Muscle of leg (tissue), 11 donors: ENCODE measurements around the gene MAML3. TPM values are rescaled to one million over a fixed set of nuclear protein-coding genes. Genes with fewer than 3 reads are reported as not detected.

Experiments used
- DNase-seq: peaks from one replicate; pipeline ENCODE4 v3.0.0; 2013
- H3K27ac ChIP-seq: one replicate; pipeline ENCODE4 v1.5.1; 2013; ENCODE audit warnings: mild to moderate bottlenecking, low read length, control low read depth
- H3K27me3 ChIP-seq: one replicate; pipeline ENCODE4 v1.6.1; 2013; ENCODE audit warnings: low read length; ENCODE audit not compliant: control insufficient read depth, insufficient read depth
- H3K36me3 ChIP-seq: one replicate; pipeline ENCODE4 v1.6.1; 2013; ENCODE audit warnings: low read length; ENCODE audit not compliant: control insufficient read depth, insufficient read depth
- H3K4me1 ChIP-seq: one replicate; pipeline ENCODE4 v1.6.1; 2013; ENCODE audit warnings: low read length; ENCODE audit not compliant: control insufficient read depth, insufficient read depth
- H3K4me3 ChIP-seq: one replicate; pipeline ENCODE4 v1.5.1; 2013; ENCODE audit warnings: low read length, control low read depth
- H3K9me3 ChIP-seq: replicated peaks from 2 replicates; pipeline ENCODE4 v1.6.1; 2013; ENCODE audit warnings: low read depth, low read length; ENCODE audit not compliant: control insufficient read depth
- WGBS: methylation state at CpG from one replicate; pipeline ENCODE4 v1.1.5; 2013; ENCODE audit warnings: missing lambda C conversion rate; ENCODE audit not compliant: insufficient coverage; 5-methylcytosine and 5-hydroxymethylcytosine counted together
- polyA plus RNA-seq, 8 donors: library from polyadenylated mRNA; unstranded; fragments of 120-200 nt; gene quantifications; one replicate each; pipeline versions ENCODE4 v1.2.1 to v1.2.3, GENCODE V29; 2013; ENCODE audit warnings: inconsistent platforms in 1 of 8, low replicate concordance in 1 of 8; ENCODE audit not compliant: insufficient read length in 8 of 8, insufficient read depth in 1 of 8
- total RNA-seq: library from RNA; stranded (reverse); fragments of 120-200 nt; gene quantifications from one replicate; pipeline ENCODE4 v1.2.4, GENCODE V29; 2013

Gene MAML3
- total and polyA plus RNA-seq, 9 donors, result 3.0 to 5.5 (median 5.0) TPM

GRCh38 chr4:140116442-140117104, 37.4 kb downstream of the MAML3 start:
- H3K4me1 ChIP-seq, result no peaks in the 10 kb centered on the region
- no peak for DNase-seq
- H3K27ac ChIP-seq, result no peak overlapping the region
- no peak overlapping the region for H3K4me3 ChIP-seq
- no peaks in the 10 kb centered on the region for H3K27me3 ChIP-seq
- H3K9me3 ChIP-seq, result no peaks in the 10 kb centered on the region
- H3K36me3 ChIP-seq, result no peaks in the 10 kb centered on the region
- WGBS, result 30% methylated on average over 2 of the region's 4 CpGs

GRCh38 chr4:140115140-140115539, 38.8 kb downstream of the MAML3 start:
- H3K4me3 ChIP-seq, result no peak overlapping the region
- no peaks in the 10 kb centered on the region for H3K9me3 ChIP-seq
- H3K36me3 ChIP-seq, result no peaks in the 10 kb centered on the region
- DNase-seq, result no peak
- no peaks in the 10 kb centered on the region for H3K4me1 ChIP-seq
- no peak overlapping the region for H3K27ac ChIP-seq
- no peaks in the 10 kb centered on the region for H3K27me3 ChIP-seq

- Histone ChIP-seq H3K36me3 (no peaks in the 10 kb centered on the region), H3K9me3 (no peaks in the 10 kb centered on the region), H3K27ac (no peak overlapping the region), H3K4me1 (no peaks in the 10 kb centered on the region), H3K27me3 (no peaks in the 10 kb centered on the region), H3K4me3 (no peak overlapping the region)
- DNase-seq, result no peak
- WGBS, result 62% methylated on average over 2 of the region's 2 CpGs
These were observed 40.3 kb downstream of the MAML3 start for GRCh38 chr4:140113653-140114052.

- no peaks in the 10 kb centered on the region for H3K9me3 ChIP-seq
- no peaks in the 10 kb centered on the region for H3K4me1 ChIP-seq
- H3K4me3 ChIP-seq, result no peak overlapping the region
- H3K27me3 ChIP-seq, result no peaks in the 10 kb centered on the region
- WGBS, result no CpG with 5 or more reads among the region's 2 CpGs
- H3K36me3 ChIP-seq, result no peaks in the 10 kb centered on the region
- DNase-seq, result no peak
- H3K27ac ChIP-seq, result no peak overlapping the region
These were observed 41.4 kb downstream of the MAML3 start for GRCh38 chr4:140112576-140112975.

- Histone ChIP-seq H3K27ac (no peak overlapping the region), H3K36me3 (no peaks in the 10 kb centered on the region), H3K9me3 (no peaks in the 10 kb centered on the region), H3K4me3 (no peak overlapping the region), H3K27me3 (no peaks in the 10 kb centered on the region), H3K4me1 (no peaks in the 10 kb centered on the region)
- no CpG with 5 or more reads among the region's 1 CpG for WGBS
- no peak for DNase-seq
These were observed 42.7 kb downstream of the MAML3 start for GRCh38 chr4:140111256-140111655.

GRCh38 chr4:140110542-140111215, 43.3 kb downstream of the MAML3 start:
- H3K9me3 ChIP-seq, result no peaks in the 10 kb centered on the region
- H3K4me3 ChIP-seq, result no peak overlapping the region
- no peak for DNase-seq
- H3K27me3 ChIP-seq, result no peaks in the 10 kb centered on the region
- H3K27ac ChIP-seq, result no peak overlapping the region
- 71% methylated on average over 1 of the region's 3 CpGs for WGBS
- no peaks in the 10 kb centered on the region for H3K4me1 ChIP-seq
- H3K36me3 ChIP-seq, result no peaks in the 10 kb centered on the region

- DNase-seq, result no peak
- no peaks in the 10 kb centered on the region for H3K27me3 ChIP-seq
- no peak overlapping the region for H3K27ac ChIP-seq
- WGBS, result 66% methylated on average over 4 of the region's 7 CpGs
- H3K9me3 ChIP-seq, result no peaks in the 10 kb centered on the region
- no peaks in the 10 kb centered on the region for H3K36me3 ChIP-seq
- no peak overlapping the region for H3K4me3 ChIP-seq
- no peaks in the 10 kb centered on the region for H3K4me1 ChIP-seq
These were observed 44.2 kb downstream of the MAML3 start for GRCh38 chr4:140109737-140110136.

- Histone ChIP-seq H3K9me3 (no peaks in the 10 kb centered on the region), H3K27me3 (no peaks in the 10 kb centered on the region), H3K4me3 (no peak overlapping the region), H3K36me3 (no peaks in the 10 kb centered on the region), H3K4me1 (no peaks in the 10 kb centered on the region), H3K27ac (no peak overlapping the region)
- 38% methylated on average over 2 of the region's 4 CpGs for WGBS
- DNase-seq, result no peak
These were observed 44.7 kb downstream of the MAML3 start for GRCh38 chr4:140109292-140109691.

GRCh38 chr4:140108713-140109230, 45.2 kb downstream of the MAML3 start:
- Histone ChIP-seq H3K27ac (no peak overlapping the region), H3K4me3 (no peak overlapping the region), H3K9me3 (no peaks in the 10 kb centered on the region), H3K27me3 (no peaks in the 10 kb centered on the region), H3K4me1 (no peaks in the 10 kb centered on the region), H3K36me3 (no peaks in the 10 kb centered on the region)
- no peak for DNase-seq

GRCh38 chr4:140108243-140108642, 45.7 kb downstream of the MAML3 start:
- Histone ChIP-seq H3K27ac (no peak overlapping the region), H3K4me1 (no peaks in the 10 kb centered on the region), H3K27me3 (no peaks in the 10 kb centered on the region), H3K4me3 (no peak overlapping the region), H3K36me3 (no peaks in the 10 kb centered on the region), H3K9me3 (no peaks in the 10 kb centered on the region)
- WGBS, result 23% methylated on average over 3 of the region's 4 CpGs
- no peak for DNase-seq
